Measurements from ENCODE around the gene ARL8A. TPM values are rescaled to one million over a fixed set of nuclear protein-coding genes. Genes with fewer than 3 reads are reported as not detected.

The ARL8A gene
- total and polyA plus RNA-seq, 2 experiments from 2014 or later: 32.5 to 33.9 TPM

DNA sequence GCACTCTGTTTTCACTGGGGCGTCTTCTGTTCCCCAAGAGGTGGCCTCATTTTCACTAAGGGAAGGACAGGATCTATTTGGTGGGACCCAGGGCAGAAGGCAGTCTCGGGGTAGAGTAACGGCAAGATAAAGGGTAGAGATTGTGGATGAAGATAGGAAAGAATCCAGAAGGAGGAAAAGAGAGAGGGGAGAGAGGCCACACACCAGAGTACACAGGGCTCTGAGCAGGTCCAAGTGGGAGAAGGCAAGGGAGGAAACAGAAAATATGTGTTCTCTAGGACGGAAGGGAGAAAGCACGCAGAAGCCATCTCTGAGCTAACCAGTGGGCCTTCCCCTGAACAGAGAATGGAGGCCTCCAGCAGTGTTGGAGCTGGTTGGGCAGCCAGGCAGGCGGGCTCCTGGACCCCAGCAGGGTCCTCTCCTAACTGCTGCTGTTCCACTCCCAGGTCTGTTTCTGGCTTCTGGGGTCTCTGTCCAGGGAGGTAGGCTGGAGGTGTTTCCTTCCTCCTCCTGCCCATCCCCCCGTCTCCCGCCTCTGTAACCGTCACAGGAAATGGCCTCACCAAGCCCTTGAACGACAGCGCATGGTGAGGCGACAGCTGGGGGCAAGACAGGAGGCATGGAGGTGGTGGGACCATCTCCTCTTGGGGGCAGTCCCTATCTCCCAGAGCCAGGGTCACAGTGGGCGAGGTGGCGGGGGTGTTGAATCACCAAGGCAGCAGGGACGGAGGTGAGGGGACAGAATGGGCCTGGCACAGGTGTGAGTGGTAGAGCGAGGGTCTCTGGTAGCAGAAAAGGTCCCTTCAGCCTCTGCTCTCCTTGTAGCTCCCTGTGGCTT, 15.2 kb upstream of the ARL8A start:
- H4K20me1 ChIP-seq (ENCODE audit: insufficient read depth): no peaks in the 10 kb centered on the region
- H3K4me2 ChIP-seq (ENCODE audit: unreplicated experiment): no peak overlapping the region
- H3K27ac ChIP-seq: no peak overlapping the region
- in situ Hi-C loops (cut with MboI): no loop called here
- H2AFZ ChIP-seq: no peak overlapping the region
- no peaks in the 10 kb centered on the region for H3K9me2 ChIP-seq (ENCODE audit: insufficient read depth)
- TF ChIP-seq EZH2 (IDR thresholded peaks at IDR 0.05; ENCODE audit: insufficient read depth, poor library complexity, severe bottlenecking) (no peak), EZH2phosphoT487 (IDR thresholded peaks at IDR 0.05; ENCODE audit: insufficient read depth, low read depth) (no peak)
- no peaks in the 10 kb centered on the region for H3K9me3 ChIP-seq (ENCODE audit: low read depth)
- no peaks in the 10 kb centered on the region for H3K4me1 ChIP-seq (ENCODE audit: insufficient read depth)
- no peak overlapping the region for H3K9ac ChIP-seq
- DNase-seq: no peak
- H3F3A ChIP-seq (ENCODE audit: insufficient read depth): no peaks in the 10 kb centered on the region
- WGBS, 2 experiments (ENCODE audit: low coverage in 1 of 2, low lambda C conversion rate in 2 of 2, missing lambda C conversion rate in 2 of 2): 85 to 88% methylated on average over 16 of the region's 16 CpGs
- H3K79me2 ChIP-seq (ENCODE audit: insufficient read depth): no peaks in the 10 kb centered on the region
- no peak overlapping the region for H3K4me3 ChIP-seq
- no peaks in the 10 kb centered on the region for H3K36me3 ChIP-seq (ENCODE audit: low read depth)
- H3K27me3 ChIP-seq (replicated peaks; ENCODE audit: insufficient read depth): no peaks in the 10 kb centered on the region

DNA sequence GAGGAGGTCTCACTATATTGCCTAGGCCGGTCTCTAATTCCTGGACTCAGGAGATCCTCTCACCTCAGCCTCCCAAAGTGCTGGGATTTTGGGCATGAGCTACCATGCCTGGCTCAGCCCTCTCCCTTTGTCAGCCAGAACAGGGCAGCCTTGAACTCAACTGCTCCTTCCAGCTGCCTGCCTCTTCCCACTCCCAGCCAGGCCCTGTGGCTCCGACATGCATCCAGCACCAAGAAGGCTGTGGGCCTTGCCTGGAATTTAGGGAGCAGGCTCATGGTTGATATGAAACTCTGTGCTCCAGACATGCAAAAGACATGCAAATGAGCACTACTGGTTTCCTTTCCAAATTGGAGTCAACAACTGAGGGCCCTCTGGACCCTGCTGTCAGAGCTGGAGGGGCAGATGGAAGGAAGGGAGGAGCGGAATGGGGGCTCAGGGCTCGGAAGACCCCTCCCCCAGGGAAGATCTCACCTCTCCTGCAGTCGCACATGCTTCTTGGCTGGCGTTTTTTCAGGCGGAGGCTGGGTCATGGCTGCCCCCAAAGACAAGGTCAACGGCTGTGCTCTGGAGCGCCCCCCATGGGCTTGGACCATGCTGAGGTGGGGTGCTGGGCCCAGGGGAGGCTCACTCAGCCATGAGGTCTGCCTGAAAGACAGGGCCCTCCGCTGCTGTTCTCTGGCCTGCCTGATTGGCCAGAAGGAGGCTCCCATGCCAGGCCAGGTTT, 14.4 kb upstream of the ARL8A start:
- Histone ChIP-seq H4K20me1 (ENCODE audit: insufficient read depth) (no peaks in the 10 kb centered on the region), H3K27me3 (replicated peaks; ENCODE audit: insufficient read depth) (no peaks in the 10 kb centered on the region), H3K4me2 (ENCODE audit: unreplicated experiment) (no peak overlapping the region), H3K36me3 (ENCODE audit: low read depth) (no peaks in the 10 kb centered on the region), H3K27ac (no peak overlapping the region), H3K4me1 (ENCODE audit: insufficient read depth) (no peaks in the 10 kb centered on the region), H3K79me2 (ENCODE audit: insufficient read depth) (no peaks in the 10 kb centered on the region), H2AFZ (no peak overlapping the region), H3K9me2 (ENCODE audit: insufficient read depth) (no peaks in the 10 kb centered on the region), H3K9me3 (ENCODE audit: low read depth) (no peaks in the 10 kb centered on the region), H3K9ac (no peak overlapping the region), H3K4me3 (no peak overlapping the region), H3F3A (ENCODE audit: insufficient read depth) (no peaks in the 10 kb centered on the region)
- no peak for DNase-seq
- in situ Hi-C loops (cut with MboI): no loop called here
- no peak for TF ChIP-seq EZH2 (IDR thresholded peaks at IDR 0.05; ENCODE audit: insufficient read depth, poor library complexity, severe bottlenecking)
- TF ChIP-seq EZH2phosphoT487 (IDR thresholded peaks at IDR 0.05; ENCODE audit: insufficient read depth, low read depth): no peak
- WGBS, 2 experiments (ENCODE audit: low coverage in 1 of 2, low lambda C conversion rate in 2 of 2, missing lambda C conversion rate in 2 of 2): 89 to 90% methylated on average over 10 of the region's 10 CpGs

DNA sequence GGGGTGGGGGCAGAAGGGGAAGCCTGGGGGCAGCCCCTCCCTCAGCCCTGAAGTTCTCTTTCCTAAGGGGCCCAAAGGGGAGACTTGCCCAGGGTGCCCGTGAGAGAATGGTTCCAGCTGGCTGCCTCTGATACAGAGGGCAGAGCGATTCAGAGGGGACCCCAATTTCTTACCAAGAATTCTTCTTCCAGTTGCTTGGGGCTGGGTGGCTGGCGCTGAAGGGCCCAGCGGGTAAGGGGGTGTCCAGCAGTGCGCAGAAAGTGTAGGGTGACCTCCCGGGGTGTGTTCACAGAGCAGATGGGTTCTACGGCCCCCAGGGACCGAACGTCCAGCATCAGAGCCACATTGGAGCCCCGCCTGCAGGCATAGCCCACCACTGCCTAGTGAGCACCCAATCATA, 13.4 kb upstream of the ARL8A start:
- DNase-seq: no peak
- H3K79me2 ChIP-seq (ENCODE audit: insufficient read depth): no peaks in the 10 kb centered on the region
- H3K4me2 ChIP-seq (ENCODE audit: unreplicated experiment): no peak overlapping the region
- in situ Hi-C loops (cut with MboI): no loop called here
- no peaks in the 10 kb centered on the region for H4K20me1 ChIP-seq (ENCODE audit: insufficient read depth)
- no peak overlapping the region for H3K9ac ChIP-seq
- H3F3A ChIP-seq (ENCODE audit: insufficient read depth): no peaks in the 10 kb centered on the region
- TF ChIP-seq EZH2 (IDR thresholded peaks at IDR 0.05; ENCODE audit: insufficient read depth, poor library complexity, severe bottlenecking): no peak
- no peak for TF ChIP-seq EZH2phosphoT487 (IDR thresholded peaks at IDR 0.05; ENCODE audit: insufficient read depth, low read depth)
- WGBS, 2 experiments (ENCODE audit: low coverage in 1 of 2, low lambda C conversion rate in 2 of 2, missing lambda C conversion rate in 2 of 2): 76 to 86% methylated on average over 10 of the region's 10 CpGs
- no peaks in the 10 kb centered on the region for H3K4me1 ChIP-seq (ENCODE audit: insufficient read depth)
- H3K27ac ChIP-seq: no peak overlapping the region
- H2AFZ ChIP-seq: no peak overlapping the region
- no peaks in the 10 kb centered on the region for H3K9me3 ChIP-seq (ENCODE audit: low read depth)
- no peaks in the 10 kb centered on the region for H3K9me2 ChIP-seq (ENCODE audit: insufficient read depth)
- H3K4me3 ChIP-seq: no peak overlapping the region
- H3K27me3 ChIP-seq (replicated peaks; ENCODE audit: insufficient read depth): 0 out of 2 replicates have a peak, but pooled peaks cover 2% of the 10 kb centered on the region
- no peaks in the 10 kb centered on the region for H3K36me3 ChIP-seq (ENCODE audit: low read depth)

DNA sequence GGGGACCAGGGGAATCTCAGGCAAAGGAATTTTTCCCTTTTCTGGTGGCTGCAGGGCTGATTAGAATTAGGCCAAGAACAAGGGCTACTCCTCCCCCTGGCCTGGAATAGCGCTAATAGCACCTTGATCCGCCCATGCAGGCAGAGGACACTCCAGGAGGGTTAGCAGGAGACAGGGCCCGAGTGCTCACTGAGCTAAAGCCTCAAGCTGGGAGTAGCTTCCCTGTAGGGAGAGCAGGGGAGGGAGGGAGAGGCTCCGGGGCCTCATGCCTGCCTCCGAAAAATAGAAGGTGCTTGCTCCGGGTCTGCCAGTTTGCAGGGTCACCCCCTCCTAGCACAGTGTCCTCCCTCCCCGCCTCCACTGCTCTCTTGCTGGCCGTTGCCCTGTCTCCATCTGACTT, 12.1 kb upstream of the ARL8A start:
- 76 to 82% methylated on average over 8 of the region's 8 CpGs for WGBS, 2 experiments (ENCODE audit: low coverage in 1 of 2, low lambda C conversion rate in 2 of 2, missing lambda C conversion rate in 2 of 2)
- H3F3A ChIP-seq (ENCODE audit: insufficient read depth): no peaks in the 10 kb centered on the region
- no peak for DNase-seq
- H4K20me1 ChIP-seq (ENCODE audit: insufficient read depth): no peaks in the 10 kb centered on the region
- no peaks in the 10 kb centered on the region for H3K9me3 ChIP-seq (ENCODE audit: low read depth)
- H3K4me3 ChIP-seq: no peak overlapping the region
- no peaks in the 10 kb centered on the region for H3K36me3 ChIP-seq (ENCODE audit: low read depth)
- no peaks in the 10 kb centered on the region for H3K79me2 ChIP-seq (ENCODE audit: insufficient read depth)
- no peaks in the 10 kb centered on the region for H3K4me1 ChIP-seq (ENCODE audit: insufficient read depth)
- H2AFZ ChIP-seq: no peak overlapping the region
- H3K27me3 ChIP-seq (replicated peaks; ENCODE audit: insufficient read depth): 0 out of 2 replicates have a peak, but pooled peaks cover 5% of the 10 kb centered on the region
- H3K9me2 ChIP-seq (ENCODE audit: insufficient read depth): no peaks in the 10 kb centered on the region
- no peak overlapping the region for H3K27ac ChIP-seq
- no peak overlapping the region for H3K4me2 ChIP-seq (ENCODE audit: unreplicated experiment)
- H3K9ac ChIP-seq: no peak overlapping the region
- in situ Hi-C loops (cut with MboI): no loop called here
- TF ChIP-seq EZH2phosphoT487 (IDR thresholded peaks at IDR 0.05; ENCODE audit: insufficient read depth, low read depth) (no peak), EZH2 (IDR thresholded peaks at IDR 0.05; ENCODE audit: insufficient read depth, poor library complexity, severe bottlenecking) (no peak)
